ENCODE results near the gene THAP7.

GRCh38 chr22:21034989-21035388 lies 33.1 kb upstream of the THAP7 start:
- no peak for TF ChIP-seq CTCF (IDR thresholded peaks at IDR 0.05)
- TF ChIP-seq POLR2A (IDR thresholded peaks at IDR 0.05): no peak
